ENCODE measurements around the gene GOLPH3. TPM values are rescaled to one million over a fixed set of nuclear protein-coding genes. Genes with fewer than 3 reads are reported as not detected.

GOLPH3 gene
- total RNA-seq: 75.3 and 77.5 TPM in 2 replicates

GRCh38 chr5:32174011-32174870 lies at the start of gene GOLPH3:
Gene GOLPH3 (minus strand): TSS chr5:32174319. CDS start chr5:32174034, 285 bp downstream.

Other genes with a start within 250 kb of the GOLPH3 start
- gene MTMR12, start 138.6 kb upstream of the GOLPH3 start, total RNA-seq: 13.6 and 17.0 TPM in 2 replicates

Data from aortic smooth muscle cell (primary cell).